Measurements from ENCODE around the gene IGSF3.
"Not testable (repeated sequence)": the region's sequence is repeated elsewhere in the genome, so short reads cannot be mapped to it uniquely, and the experiment has no call there.

Gene IGSF3

GRCh38 chr1:116626915-116627314, 40.6 kb downstream of the IGSF3 start:
- not testable (repeated sequence) for FAIRE-seq

- not testable (repeated sequence) for FAIRE-seq
Observed at GRCh38 chr1:116625155-116625554, 42.4 kb downstream of the IGSF3 start.

- FAIRE-seq: no peak
Observed at GRCh38 chr1:116624040-116624439, 43.5 kb downstream of the IGSF3 start.

- not testable (repeated sequence) for FAIRE-seq
Observed at GRCh38 chr1:116622496-116622895, 45.0 kb downstream of the IGSF3 start.

- not testable (repeated sequence) for FAIRE-seq
Observed at GRCh38 chr1:116621756-116622155, 45.8 kb downstream of the IGSF3 start.

- FAIRE-seq: not testable (repeated sequence)
Observed at GRCh38 chr1:116620392-116620791, 47.1 kb downstream of the IGSF3 start.

GRCh38 chr1:116619106-116619505, 48.4 kb downstream of the IGSF3 start:
- not testable (repeated sequence) for FAIRE-seq

- not testable (repeated sequence) for FAIRE-seq
Observed at GRCh38 chr1:116617808-116618207, 49.7 kb downstream of the IGSF3 start.

- FAIRE-seq: not testable (repeated sequence)
Observed at GRCh38 chr1:116613825-116614224, 53.7 kb downstream of the IGSF3 start.

- not testable (repeated sequence) for FAIRE-seq
Observed at GRCh38 chr1:116609801-116610371, 57.6 kb downstream of the IGSF3 start.

GRCh38 chr1:116608841-116609240, 58.7 kb downstream of the IGSF3 start:
- not testable (repeated sequence) for FAIRE-seq

GRCh38 chr1:116608151-116608550, 59.4 kb downstream of the IGSF3 start:
- FAIRE-seq: not testable (repeated sequence)

GRCh38 chr1:116607463-116607862, 60.1 kb downstream of the IGSF3 start:
- not testable (repeated sequence) for FAIRE-seq

GRCh38 chr1:116606067-116606466, 61.5 kb downstream of the IGSF3 start:
- not testable (repeated sequence) for FAIRE-seq

- FAIRE-seq: no peak
Observed at GRCh38 chr1:116605315-116605714, 62.2 kb downstream of the IGSF3 start.

GRCh38 chr1:116604408-116604807, 63.1 kb downstream of the IGSF3 start:
- FAIRE-seq: not testable (repeated sequence)

- FAIRE-seq: not testable (repeated sequence)
Observed at GRCh38 chr1:116603646-116604045, 63.9 kb downstream of the IGSF3 start.

GRCh38 chr1:116599369-116599768, 68.2 kb downstream of the IGSF3 start:
- not testable (repeated sequence) for FAIRE-seq

- FAIRE-seq: not testable (repeated sequence)
Observed at GRCh38 chr1:116598420-116599036, 69.0 kb downstream of the IGSF3 start.

GRCh38 chr1:116597388-116597787, 70.1 kb downstream of the IGSF3 start:
- not testable (repeated sequence) for FAIRE-seq

GRCh38 chr1:116596742-116597307, 70.7 kb downstream of the IGSF3 start:
- not testable (repeated sequence) for FAIRE-seq

GRCh38 chr1:116595946-116596741, 71.4 kb downstream of the IGSF3 start:
- not testable (repeated sequence) for FAIRE-seq
